IPS-NIHi7 (cell line): ENCODE results near the gene CD180.
A peak's percentile ranks its signal among the peaks of the same experiment; 100 is the strongest.

Source experiments
- DNase-seq: peaks from one replicate; pipeline ENCODE4 v3.0.0; 2012; ENCODE audit warnings: mixed read lengths; ENCODE audit errors: extremely low spot score

Gene CD180

DNA sequence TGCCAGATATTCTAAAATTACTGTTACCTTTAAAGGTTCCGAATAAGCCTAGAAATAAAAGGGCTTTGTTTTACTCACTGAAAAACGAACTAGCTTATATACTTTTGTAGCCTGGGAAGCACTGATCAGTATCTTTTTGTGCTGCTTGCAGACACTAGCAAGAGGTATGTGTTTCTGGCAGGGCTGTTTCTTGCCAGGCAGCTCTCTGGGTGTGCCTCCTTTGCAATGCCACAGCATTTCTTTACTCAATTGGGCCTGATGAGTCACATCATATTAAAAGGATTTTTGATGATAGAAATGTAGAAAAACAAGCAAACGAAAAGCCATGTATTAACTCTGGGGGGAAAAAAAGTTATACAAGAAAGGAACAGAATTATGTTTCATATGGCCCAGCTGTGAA, 35.6 kb downstream of the CD180 start:
- no peak for DNase-seq

GRCh38 chr5:67160272-67160671, 36.3 kb downstream of the CD180 start:
- DNase-seq: no peak

DNA sequence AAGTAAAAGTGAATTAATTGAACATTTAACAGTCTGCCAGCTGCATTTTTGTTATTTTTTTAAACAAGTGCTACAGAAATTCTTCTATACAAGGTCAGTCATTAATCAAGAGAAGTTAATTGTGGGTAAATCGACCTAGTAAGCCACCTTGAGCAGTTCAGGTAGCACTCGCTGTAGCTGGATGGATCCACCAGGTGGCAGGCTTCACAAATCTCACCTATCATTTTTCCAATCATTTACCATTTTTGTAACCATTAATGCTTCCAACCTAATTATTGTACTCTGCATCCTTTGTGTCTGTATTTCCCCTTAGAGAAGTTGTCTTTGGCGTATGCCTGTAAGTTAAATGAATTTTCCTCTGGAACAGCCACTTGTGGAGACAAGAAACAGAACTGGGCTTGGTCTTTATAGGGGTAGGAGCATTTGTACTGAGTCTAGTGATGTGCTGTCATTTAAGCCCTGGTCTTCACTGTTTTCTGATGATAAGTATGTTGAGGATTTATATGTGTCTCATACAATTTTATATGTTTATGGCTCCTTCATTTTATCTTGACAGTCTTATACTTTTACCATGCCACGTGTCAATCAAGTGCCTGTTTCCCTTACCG, 39.5 kb downstream of the CD180 start:
- peak; percentile 46 for DNase-seq

- no peak for DNase-seq
These were observed 41.9 kb downstream of the CD180 start for GRCh38 chr5:67154556-67155206.

- no peak for DNase-seq
These were observed 43.3 kb downstream of the CD180 start for GRCh38 chr5:67153292-67153691.

DNA sequence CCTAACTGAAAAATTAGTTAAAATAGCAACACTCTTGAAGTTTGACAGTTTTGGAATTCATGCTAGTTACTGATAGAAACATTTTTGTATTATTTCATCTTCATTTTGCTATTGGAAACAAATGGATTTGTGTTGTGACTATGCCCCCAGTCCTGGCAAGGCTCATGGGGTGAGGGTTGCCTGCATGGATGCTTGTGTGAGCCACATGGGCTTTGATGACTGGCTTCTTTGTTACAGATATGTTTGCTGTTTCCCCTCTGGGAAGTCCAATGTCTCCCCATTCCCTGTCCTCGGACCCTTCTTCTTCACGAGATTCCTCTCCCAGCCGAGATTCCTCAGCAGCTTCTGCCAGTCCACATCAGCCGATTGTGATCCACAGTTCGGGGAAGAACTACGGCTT, 44.2 kb downstream of the CD180 start:
- no peak for DNase-seq

- DNase-seq: peak; percentile 32
These were observed 46.6 kb downstream of the CD180 start for GRCh38 chr5:67149951-67150523.

GRCh38 chr5:67149057-67149950, 47.3 kb downstream of the CD180 start:
- DNase-seq: no peak

GRCh38 chr5:67147760-67148159, 48.8 kb downstream of the CD180 start:
- DNase-seq: no peak

GRCh38 chr5:67146981-67147380, 49.6 kb downstream of the CD180 start:
- no peak for DNase-seq

DNA sequence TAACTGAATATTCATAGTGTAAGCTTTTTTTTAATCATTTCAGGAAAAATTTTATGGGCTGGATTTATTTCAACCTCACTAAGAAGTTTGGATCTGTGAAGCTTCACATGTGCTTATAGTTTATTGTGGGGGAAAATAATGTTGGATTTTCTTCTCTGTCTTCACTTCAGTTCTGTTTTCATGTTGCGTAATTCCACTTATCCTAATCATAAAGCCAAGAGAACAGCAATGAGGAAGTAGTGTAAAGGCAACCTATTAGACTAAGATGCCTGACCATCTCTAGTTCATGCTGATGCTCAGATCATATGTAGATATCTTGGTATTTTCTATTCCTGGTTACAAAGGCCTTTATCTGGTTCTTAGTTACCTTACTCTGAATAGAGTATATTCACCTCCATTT, 50.0 kb downstream of the CD180 start:
- no peak for DNase-seq

- DNase-seq: no peak
These were observed 52.4 kb downstream of the CD180 start for GRCh38 chr5:67144183-67144639.

DNA sequence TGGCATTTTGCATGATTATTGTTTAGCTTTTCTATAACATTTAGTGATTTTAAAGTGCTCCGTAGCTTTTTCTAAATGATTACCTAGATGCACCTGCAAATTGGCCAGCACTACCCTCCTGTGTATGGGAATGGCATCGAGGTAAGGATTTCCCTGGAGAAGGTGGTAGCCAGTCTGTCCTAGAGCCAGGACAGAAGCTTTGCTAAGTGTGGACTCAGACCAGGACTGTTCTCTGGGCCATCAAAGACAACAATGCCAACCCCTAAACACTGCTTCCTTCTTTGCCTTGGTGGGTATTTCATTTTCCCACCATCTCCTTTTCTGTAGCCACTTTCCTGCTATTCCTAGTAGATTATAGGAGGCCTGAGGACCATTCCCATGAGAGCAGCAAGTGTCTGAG, 53.0 kb downstream of the CD180 start:
- no peak for DNase-seq

- no peak for DNase-seq
These were observed 53.8 kb downstream of the CD180 start for GRCh38 chr5:67142816-67143215.

DNA sequence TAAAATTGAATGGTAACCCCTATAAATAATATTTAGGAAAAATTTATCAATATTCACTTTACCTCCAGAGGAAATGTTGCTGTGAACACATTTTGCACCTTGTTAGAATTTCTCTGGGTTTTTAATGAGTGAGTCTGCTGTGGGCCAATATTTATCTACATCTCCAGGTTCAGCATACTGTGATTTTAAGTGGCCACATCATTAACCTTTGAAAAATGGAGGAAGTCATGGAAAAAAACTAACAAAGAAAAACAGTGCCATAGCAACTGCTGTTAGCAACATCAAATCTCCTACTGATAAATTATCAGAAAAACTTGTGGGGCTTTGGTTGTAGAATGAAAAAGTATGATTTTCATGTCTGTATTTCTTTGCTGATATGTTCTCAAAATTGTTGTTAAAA, 55.0 kb downstream of the CD180 start:
- no peak for DNase-seq

GRCh38 chr5:67140413-67140812, 56.2 kb downstream of the CD180 start:
- no peak for DNase-seq

DNA sequence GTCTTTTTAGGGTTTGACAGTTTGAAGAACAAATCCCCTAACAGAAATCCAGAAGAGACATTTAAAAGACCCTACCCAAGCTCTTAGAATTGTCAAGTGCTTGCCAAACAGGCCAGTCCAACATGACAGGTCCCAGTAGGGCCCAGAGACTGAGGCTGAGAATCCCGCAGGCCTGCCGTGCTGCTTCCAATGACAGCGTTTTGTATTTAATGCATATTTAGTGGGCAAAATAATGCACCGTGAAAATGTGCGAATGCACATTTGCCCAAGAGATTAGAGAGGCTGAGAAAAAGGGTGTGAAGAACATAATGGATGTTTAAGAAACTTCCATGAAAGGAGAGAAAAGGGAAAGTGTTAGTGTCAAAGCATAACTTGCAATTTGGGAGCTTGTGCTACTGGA, 57.6 kb downstream of the CD180 start:
- no peak for DNase-seq

DNA sequence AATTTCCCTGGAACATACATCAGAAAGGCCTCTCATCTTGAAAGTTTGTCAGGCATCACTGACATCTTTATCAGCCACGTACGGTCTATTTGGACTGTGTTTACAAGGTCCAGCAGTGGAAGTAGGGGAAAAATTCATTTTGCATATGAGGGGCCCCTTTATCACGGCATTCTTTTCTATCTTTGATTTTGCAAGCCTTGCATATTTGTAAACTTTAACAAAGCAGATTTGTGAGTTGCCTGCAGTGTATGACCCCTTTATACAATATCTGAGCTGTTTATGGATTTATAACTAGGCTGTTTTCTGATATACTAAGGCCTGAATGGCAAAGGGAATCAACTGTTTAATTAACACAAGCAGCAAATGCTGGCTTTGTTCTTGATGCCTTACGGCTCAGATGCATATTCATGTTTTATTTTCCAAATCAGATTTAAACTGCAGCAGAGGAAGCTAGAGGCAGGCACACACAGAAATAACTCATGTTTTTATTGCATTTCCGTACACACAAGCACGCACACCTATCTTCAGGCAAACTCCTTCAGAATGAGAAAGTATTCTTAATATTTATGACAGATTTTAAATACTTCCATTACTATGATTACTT, 61.1 kb downstream of the CD180 start:
- no peak for DNase-seq

DNA sequence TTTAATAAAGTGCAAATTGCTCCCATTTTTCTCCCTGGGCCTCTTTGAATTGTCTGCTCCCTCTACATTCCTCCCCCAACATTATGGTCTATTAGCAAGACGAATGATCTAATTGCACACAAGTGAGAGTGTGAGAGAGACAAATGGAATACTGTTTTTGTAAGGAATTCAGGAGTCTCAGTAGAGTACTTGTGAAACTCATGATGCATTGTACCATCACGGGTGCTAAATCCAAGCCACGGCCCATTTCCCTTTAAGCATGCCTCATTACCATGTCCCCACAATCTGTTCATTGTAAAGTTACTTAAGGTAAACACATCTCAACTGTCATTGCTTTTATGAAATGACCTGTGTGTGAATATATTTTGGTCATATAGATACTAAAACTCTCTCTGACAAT, 62.8 kb downstream of the CD180 start:
- DNase-seq: no peak

DNA sequence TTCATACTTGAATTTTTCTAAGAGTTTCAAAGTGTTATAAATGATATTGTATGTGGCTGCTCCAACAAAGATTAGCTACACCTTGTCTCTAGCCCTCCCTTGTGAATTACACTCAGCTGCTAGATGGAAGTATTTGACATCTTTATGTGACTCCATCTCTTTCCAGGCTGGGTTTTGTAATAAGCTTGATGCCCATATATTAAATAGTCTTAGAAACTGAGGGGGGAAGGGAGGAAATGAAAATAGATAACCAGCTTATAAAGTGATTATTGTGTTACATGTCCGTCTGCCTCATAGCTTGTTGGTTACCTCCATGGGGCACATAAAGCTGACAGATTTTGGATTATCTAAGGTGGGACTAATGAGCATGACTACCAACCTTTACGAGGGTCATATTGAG, 63.4 kb downstream of the CD180 start:
- DNase-seq: no peak

- DNase-seq: no peak
These were observed 66.8 kb downstream of the CD180 start for GRCh38 chr5:67129768-67130167.
